Esophagus squamous epithelium (tissue), 4 donors: ENCODE data around the gene GMDS.

ENCODE experiments used
- CTCF ChIP-seq, 6 experiments: fragments of 450-650 bp in 4 of 6; fragments of 200-600 bp in 2 of 6; sonication (generic) in 2 of 6; IDR thresholded peaks; one replicate each; pipeline ENCODE4 v1.5.1; 2016 to 2019; ENCODE audit warnings: antibody characterized with exemption in 6 of 6, mild to moderate bottlenecking in 4 of 6, moderate library complexity in 4 of 6
- POLR2A ChIP-seq, 4 donors: fragments of 450-650 bp; IDR thresholded peaks; one replicate each; pipeline ENCODE4 v1.6.1; 2017; ENCODE audit warnings: antibody characterized with exemption in 4 of 4, mild to moderate bottlenecking in 4 of 4, moderate library complexity in 3 of 4

GRCh38 chr6:2197984-2198383, 47.4 kb downstream of the GMDS start:
- no peak for TF ChIP-seq CTCF (IDR thresholded peaks at IDR 0.05)
- no peak for TF ChIP-seq POLR2A (IDR thresholded peaks at IDR 0.05)
